Measurements from ENCODE around the gene SLC35F6. TPM values are rescaled to one million over a fixed set of nuclear protein-coding genes. Genes with fewer than 3 reads are reported as not detected.

Gene SLC35F6, protein sequence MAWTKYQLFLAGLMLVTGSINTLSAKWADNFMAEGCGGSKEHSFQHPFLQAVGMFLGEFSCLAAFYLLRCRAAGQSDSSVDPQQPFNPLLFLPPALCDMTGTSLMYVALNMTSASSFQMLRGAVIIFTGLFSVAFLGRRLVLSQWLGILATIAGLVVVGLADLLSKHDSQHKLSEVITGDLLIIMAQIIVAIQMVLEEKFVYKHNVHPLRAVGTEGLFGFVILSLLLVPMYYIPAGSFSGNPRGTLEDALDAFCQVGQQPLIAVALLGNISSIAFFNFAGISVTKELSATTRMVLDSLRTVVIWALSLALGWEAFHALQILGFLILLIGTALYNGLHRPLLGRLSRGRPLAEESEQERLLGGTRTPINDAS
- 22.4 and 23.1 TPM in 2 replicates for total RNA-seq

DNA sequence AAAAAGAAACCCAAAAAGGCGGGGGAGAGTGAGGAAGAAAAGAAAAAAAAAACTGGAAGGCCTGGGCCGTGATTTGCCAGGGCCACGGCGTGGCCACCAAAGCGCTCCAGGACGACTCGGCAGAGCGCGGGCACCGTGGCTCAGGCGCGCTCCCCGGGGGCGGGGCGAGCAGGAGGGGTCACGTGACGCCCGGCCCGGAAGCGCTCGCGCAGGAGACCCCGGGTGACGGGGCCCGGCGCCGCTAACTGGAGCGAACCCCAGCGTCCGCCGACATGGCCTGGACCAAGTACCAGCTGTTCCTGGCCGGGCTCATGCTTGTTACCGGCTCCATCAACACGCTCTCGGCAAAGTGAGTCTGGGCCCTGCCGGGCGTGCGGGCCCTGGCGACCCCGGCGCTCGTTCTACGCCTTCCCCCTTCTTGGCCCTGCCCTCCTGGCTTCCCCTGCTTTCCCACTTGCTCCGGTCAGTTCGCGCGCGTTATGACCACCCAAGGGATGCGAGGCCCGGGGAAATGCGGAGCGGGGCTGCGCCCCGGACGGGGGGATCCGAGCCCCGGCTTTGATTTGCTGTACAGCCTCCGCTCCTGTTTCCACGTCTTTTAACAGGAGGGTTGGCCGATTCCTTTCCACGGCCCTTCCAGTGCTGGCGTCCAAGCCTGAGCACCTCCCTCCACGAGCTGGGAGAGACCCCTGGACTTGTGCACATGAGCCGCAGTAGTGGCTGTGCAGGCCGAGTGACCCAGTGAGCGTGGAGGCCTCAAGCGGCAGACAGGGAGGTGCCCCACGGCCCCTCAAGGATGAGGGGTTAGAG is at the start of gene SLC35F6:
SLC35F6 (plus strand) TSS at position 207 of the 810 bp plus-strand sequence; CDS start at position 273, 66 bp downstream.
- intact Hi-C loops (cut with micrococcal nuclease): loop anchor here (1.0 to 10.0 kb wide), 5 partner anchors 8 to 1169 kb away; partner anchors contain the start of genes ADGRF3, AGBL5 and SELENOI

DNA sequence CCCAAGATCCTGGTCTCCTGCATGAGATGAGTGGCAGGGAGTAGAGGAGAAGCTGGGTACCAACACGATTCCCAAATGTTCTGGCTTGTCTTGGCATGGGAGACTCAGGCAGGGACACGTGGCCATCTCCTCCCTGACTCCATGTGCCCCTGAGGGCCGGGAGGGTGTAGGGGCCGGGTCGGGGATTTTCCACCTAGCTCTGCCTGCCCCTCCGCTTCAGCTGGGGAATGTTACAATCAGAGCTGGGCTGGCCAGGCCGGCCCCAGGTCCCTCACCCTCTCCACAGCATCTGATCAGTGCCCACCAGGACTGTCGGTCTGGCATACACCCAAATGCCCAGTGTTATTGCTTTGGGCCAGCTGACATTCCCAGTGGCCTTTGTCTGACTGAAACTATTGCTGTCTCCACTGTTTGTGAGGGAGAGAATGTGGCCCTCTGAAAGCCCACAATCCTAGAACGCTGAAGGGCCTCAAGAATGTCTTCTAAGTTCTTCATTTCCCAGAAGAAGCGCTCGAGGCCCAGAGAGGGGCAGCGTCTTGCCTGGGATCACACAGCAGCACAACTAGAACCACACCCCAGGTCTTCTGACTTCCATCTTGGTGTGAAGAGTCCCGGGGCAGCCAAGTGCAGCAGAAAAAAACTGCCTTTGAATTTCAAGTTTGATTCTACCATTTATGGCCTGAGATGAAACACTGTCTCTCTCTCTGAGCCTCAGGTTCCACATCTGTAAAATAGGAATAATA is 48.4 kb upstream of the SLC35F6 start:
- intact Hi-C loops (cut with micrococcal nuclease): no loop called here

DNA sequence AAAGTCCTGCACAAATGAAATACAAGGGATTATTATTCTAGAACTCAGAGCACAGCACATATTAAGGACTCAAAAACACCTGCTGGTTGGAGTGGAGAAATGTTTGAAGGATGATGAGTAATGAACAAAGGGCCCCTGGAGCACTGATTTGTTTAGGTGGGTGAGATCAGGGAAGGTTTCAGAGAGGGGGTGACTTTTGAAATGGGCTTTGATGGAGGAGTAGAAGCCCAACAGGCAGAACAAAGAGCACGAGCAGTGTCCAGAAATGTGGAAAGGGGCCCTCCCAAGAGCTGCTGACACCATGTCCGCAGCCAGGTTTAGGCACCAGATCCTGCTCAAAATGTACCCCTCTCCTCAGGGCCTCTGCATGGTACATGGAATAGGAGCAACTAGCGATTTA is 47.7 kb upstream of the SLC35F6 start:
- intact Hi-C loops (cut with micrococcal nuclease): no loop called here

DNA sequence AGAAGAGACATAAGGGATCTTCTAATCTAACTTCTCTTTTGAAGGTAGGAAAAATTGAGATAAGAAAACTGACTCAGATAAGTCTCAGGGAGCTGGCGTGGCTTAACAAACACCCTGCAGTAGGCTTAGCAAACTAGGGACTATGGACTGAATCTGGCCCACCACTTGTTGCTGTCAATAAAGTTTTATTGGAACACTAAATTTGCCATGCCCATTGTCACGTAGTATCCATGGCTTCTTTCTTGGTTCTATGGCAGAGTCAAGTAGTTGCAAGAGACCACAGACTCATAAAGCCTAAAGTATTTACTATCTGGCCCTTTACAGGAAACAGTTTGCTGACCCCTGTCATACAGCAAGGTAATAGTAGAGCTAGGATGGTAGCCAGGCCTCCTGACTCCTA is 47.3 kb upstream of the SLC35F6 start:
- intact Hi-C loops (cut with micrococcal nuclease): no loop called here

DNA sequence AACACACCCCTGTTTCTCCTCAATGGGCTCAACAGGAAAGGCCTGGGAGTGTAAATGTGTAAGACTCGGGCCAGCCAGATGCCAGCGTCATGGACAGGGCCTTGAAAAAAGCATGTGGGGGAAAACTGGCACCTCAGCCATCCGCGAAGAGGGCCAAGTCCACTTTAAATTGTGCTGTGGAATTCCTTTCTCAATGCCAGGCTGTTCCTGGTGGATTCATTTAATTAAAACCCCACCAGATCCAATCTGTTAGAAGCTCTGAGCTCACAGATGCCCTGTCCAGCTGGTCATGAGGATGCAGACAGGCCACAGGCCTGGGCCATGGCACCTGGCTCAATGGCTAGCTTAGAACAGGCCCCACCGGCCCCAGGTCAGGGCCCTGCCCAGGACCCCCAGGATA is 46.7 kb upstream of the SLC35F6 start:
- intact Hi-C loops (cut with micrococcal nuclease): no loop called here

DNA sequence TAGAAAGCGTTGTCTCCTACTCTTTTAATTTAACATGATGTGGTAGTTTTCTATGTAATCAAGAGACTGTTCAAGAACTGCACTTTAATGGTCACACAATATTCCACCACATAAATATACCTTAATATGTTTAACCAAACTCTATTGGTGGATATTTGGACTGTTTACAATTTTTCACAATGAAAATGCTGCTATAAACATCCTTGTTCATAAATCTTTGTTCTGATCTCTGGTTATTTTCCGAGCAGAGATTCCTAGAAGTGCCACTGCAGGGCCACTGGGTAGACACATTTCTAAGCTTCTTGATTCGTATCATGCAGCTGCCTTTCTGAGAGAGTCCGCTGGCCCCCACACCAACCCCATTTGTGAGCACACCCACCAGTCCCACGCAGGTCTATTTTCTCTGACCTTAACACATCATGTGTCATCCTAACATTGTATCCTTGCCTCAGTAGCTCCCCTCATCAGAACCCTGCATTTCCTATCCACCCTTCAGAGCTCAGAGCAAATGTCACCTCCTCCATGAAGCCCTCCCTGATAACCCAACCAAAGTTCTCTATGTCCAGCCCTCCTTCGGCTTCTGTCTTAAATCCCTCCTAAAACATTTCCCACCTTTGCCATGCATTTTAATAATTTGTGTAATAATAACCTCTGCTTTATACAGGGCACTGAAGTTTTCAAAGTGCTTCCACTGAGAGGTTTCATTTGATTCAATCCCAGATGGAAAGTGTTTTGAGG is 45.0 kb upstream of the SLC35F6 start:
- intact Hi-C loops (cut with micrococcal nuclease): no loop called here

DNA sequence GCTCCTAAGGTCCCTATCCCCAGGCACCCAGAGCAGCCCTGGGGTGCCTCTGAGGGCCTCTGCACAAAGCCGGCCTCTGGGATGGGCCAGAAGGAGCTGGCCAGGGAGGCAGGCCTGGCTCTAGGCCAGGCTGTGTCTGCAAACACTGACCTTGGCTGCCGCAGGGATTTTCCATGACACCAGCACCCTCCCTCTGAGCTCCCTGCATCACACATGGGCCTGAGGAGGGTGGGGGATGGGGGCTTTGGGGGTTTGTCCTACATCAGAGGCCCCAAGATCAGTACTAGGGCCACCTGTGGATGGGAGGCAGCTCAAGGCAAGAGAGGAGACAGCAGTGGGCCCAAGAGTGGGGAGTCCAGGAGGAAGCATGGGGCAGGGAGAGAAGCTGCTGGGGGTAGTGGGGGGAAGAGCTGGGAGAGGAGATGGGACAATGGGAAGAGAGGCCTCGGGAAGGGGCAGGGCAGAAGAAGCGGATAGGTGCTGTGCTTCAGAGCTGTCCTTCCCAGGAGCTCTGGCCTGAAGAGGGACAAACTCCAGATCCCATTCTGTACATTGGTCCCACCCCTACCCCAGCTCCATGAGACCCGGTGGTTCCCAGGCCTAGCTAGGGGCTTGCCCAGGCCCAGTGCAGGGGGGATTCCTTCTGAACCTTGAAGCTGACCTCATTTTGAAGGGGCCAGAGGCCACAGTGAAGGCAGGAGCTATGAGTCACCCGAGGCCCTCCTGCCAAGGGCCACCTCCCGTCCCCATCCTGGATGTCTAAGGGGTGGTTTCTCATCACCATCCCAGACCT is 43.6 kb upstream of the SLC35F6 start:
- intact Hi-C loops (cut with micrococcal nuclease): no loop called here

DNA sequence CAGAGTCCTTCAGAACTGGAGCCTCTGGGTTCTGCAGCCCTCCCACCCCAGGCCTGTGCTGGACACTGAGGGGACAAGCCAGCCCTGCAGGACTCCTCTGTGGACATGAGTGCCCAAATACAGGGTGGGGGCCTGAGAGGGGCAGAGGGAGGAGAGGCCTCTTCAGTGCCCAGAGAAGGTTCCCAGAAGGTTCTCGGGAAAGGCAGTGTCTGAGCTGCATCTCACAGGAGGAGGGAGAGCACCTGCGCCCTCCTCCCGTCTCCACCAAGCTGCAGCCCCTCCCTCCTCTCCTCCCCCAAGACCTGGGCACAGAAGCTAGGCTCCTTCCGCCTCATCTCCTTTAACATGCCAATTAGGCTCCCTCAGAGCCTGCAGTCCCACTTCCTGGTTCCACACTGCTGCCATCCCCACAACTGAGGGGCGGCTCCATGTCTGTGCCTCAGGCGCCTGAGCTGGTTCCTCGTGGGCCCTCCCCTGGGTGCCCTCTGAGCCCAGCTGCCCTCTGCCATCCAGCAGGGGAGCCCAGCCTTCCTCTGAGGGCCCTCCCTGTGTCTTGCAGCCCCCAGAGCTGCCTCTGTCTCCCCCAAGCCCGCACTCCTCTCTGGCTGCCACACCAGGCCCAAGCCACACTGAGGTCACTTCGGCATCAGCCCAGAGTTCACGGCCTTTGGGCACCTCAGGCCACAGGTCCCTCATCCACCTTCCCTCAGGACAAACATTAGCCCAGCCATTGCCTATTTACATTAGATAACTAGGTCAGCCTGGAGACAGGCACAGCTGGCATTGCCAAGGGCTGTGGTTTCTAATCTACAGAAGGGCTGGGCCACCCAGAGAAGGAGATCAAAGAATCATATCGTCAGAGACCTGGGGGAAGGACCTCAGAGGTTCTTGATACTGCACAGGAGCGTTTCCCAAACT is 42.7 kb upstream of the SLC35F6 start:
- intact Hi-C loops (cut with micrococcal nuclease): no loop called here

DNA sequence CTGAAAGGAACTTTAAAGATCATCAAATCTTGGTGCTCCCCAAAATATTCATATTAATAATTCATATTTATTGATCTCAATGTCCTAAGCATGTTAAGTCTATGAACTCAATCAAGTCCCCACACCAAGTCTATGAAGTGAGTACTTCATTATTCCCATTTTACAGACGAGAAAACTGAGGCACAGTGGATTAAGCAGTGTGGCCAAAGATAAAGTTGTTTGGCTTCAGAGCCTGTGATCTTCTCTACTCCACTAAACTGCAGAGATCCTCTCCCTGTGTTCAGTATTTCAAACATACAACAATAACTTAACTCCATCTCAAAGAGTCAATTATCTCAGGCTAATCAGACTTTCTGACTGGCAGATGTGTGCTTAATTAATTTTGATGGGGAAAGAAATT is 41.8 kb upstream of the SLC35F6 start:
- intact Hi-C loops (cut with micrococcal nuclease): no loop called here

DNA sequence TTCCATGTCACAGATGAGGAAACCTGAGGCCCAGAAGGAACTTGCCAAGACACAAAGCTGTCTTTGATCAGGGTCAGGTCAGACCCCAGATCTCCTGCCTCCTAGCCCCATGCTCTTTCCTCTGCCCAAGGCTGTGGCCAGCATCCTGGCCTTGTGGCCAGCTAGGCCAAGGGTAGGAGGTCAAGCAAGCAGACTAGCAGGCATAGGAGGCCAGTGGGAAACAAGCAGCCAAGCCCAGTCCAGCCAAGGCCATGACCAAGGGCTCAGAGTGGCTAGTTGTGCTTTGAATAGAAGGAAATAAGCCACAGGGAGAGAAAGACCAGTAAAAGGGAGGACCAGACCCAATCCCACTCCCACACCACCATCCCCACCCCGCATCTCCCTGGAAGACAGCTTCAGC is 41.2 kb upstream of the SLC35F6 start:
- intact Hi-C loops (cut with micrococcal nuclease): no loop called here

DNA sequence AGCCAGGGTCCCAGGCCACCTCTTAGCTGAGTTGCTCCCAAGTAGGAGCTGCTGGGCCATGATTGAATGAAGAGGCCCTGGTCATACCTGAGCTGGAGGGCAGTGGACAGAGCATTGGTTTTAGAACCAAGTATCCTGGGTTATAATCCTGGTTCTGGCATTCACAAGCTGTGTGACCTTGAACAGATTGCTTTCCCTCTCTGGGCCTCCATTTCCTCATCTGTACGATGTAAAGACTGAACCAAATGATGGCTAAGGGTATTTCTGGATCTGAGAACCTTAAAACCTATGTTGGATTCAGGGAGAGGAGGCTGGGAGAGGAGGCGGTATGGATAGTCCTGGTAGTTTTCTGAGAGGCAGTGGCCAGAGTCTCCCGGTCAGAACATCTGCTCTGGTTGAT is 40.6 kb upstream of the SLC35F6 start:
- intact Hi-C loops (cut with micrococcal nuclease): no loop called here

DNA sequence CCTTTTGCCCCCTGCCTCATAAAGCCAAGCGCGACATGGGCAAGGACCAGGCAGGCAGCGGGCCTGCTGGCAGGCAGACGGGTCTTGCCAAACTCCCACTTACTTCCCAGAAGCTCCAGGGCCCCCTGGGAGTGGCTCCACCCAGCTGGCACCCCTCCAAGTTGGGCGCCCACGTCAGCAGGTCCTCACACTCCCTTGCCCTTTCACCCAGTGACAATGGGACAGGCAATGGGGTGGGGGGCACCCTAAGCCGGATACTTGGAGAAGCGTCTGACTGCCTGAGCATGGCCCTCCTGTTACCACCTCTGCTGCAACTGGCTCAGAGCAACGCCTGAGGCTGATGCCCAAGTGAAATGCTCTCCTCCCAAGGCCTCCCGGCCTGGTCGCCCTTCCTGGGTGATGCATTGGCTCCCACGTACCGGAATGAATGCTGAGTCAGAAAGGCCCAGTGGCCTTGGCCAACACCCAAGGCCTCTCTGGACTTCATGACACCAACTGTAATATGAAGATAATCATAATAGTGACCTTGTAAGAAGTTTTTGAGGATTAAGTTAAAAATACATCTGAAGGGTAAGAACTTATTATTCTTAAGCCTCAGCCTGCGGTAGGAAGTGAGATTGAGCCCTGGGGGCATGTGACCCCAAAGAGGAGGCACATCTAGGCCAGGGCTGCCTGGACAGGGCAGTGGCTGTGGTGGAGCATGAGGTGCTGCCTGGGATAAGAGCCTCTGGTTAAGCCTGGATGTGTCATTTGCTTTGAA is 39.9 kb upstream of the SLC35F6 start:
- intact Hi-C loops (cut with micrococcal nuclease): no loop called here

DNA sequence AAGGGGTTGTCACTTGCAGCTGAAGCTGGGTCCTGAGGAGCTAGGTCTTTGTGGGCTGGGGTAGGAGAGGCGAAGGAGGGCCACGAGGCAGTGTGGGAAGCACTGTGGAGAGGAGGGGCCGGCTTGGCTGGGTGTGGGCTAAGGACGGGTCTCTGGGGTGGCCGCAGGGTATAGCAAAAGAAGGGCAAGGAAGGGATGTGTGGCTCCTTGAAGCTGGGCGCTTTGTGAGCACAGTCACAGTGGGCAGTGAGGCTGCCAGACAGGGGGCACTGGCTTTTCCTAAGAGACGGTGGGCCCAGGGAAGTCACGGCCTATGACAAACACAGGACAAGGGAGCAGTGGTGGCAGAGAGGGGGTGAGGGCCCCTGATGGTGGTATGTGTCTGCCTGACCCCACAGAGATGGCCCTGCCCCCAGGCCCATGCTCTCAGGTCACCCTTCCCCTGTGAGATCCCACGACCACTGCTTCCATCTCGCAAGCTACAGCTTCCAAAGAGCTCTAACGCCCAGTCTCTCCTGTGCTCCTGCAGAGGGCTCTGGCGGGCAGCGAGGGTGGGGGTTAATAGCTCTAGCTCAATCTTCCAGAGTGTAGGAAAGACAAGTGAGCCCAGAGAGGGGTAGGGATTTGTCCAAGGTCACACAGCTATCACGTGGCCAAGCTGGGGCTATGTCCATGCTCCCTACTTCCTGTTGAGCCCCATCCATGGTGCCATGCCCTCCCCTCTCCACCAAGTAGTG is 39.1 kb upstream of the SLC35F6 start:
- intact Hi-C loops (cut with micrococcal nuclease): no loop called here

DNA sequence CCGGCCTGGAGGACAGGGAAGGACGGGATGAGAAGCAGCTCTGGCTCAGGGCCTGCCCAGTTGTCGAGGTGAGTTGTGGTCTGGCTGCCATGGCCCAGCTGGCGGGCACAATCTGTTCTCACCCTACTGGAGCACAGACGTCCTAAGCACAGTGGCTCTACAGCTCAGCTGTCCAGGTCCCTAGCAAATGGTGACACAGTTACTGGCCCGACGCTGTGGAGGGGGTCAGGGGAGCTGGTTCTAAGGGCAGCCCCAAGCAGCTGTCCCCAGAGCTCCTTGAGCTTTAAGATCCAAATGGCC is 38.6 kb upstream of the SLC35F6 start:
- intact Hi-C loops (cut with micrococcal nuclease): no loop called here

DNA sequence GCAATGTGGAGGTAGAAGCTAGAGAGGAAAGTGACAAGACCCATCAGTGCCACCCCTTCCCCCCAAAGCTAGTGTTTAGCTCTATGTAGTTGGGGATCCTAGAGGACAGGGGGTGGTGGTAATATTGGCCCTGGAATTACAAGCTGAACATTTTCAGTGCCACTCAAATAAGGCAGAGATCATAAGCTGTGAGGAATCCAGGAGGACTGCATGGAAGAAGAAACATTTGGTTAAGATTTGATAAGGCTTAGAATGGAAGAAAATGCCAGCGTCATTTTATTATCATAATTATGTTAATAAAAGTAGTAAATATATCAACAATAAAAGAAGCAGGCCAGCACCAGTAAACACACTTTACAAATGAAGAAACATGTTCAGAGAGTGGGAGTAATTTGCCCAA is 37.9 kb upstream of the SLC35F6 start:
- intact Hi-C loops (cut with micrococcal nuclease): no loop called here

DNA sequence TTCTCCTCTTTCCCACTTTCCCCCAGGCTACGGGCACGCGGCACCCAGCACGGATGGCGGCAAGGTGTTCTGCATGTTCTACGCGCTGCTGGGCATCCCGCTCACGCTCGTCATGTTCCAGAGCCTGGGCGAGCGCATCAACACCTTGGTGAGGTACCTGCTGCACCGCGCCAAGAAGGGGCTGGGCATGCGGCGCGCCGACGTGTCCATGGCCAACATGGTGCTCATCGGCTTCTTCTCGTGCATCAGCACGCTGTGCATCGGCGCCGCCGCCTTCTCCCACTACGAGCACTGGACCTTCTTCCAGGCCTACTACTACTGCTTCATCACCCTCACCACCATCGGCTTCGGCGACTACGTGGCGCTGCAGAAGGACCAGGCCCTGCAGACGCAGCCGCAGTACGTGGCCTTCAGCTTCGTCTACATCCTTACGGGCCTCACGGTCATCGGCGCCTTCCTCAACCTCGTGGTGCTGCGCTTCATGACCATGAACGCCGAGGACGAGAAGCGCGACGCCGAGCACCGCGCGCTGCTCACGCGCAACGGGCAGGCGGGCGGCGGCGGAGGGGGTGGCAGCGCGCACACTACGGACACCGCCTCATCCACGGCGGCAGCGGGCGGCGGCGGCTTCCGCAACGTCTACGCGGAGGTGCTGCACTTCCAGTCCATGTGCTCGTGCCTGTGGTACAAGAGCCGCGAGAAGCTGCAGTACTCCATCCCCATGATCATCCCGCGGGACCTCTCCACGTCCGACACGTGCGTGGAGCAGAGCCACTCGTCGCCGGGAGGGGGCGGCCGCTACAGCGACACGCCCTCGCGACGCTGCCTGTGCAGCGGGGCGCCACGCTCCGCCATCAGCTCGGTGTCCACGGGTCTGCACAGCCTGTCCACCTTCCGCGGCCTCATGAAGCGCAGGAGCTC is 36.2 kb upstream of the SLC35F6 start:
- intact Hi-C loops (cut with micrococcal nuclease): no loop called here

DNA sequence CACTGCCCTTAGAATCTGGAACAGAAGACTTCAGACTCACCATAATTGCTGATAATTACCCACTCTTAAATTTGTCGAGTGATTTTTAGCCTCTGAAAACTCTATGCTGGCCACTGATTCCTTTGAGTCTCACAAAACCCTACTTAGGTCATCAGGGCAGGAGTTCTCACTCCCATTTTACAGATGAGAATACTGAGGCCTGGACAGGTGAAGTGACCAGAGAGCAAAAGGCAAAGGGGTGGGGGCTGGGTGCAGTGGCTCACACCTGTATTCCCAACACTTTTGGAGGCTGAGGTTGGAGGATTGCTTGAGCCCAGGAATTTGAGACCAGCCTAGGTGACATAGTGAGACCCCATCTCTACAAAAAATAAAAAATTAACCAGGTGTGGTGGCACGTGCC is 34.8 kb upstream of the SLC35F6 start:
- intact Hi-C loops (cut with micrococcal nuclease): no loop called here
